A673 (cell line): ENCODE measurements around the gene ATRX.
"Not testable (repeated sequence)": the region's sequence is repeated elsewhere in the genome, so short reads cannot be mapped to it uniquely, and the experiment has no call there.

ENCODE experiments used
- CTCF ChIP-seq: fragments of 300-800, 200-600 bp; sonication (generic); conservative IDR thresholded peaks from 2 replicates; pipeline ENCODE4 v1.5.1; 2017; ENCODE audit warnings: low read depth, mild to moderate bottlenecking, antibody characterized with exemption, low read length, moderate library complexity, mixed read lengths
- EZH2 ChIP-seq: fragments of 200-600 bp; sonication (generic); IDR thresholded peaks from 2 replicates; pipeline ENCODE4 v1.6.1; 2017; ENCODE audit warnings: borderline replicate concordance, low read depth, mild to moderate bottlenecking, mixed read lengths, antibody characterized with exemption, low read length; ENCODE audit not compliant: poor library complexity, severe bottlenecking

- TF ChIP-seq CTCF, EZH2: not testable (repeated sequence)
Measured at GRCh38 chrX:77766212-77766611, 19.8 kb downstream of the ATRX start.
